Astrocyte (in vitro differentiated cells and primary cell): ENCODE data around the gene ZNF808.
"Not testable (repeated sequence)": the region's sequence is repeated elsewhere in the genome, so short reads cannot be mapped to it uniquely, and the experiment has no call there.

Source experiments
- CTCF ChIP-seq: IDR thresholded peaks from 2 replicates; pipeline ENCODE4 v1.5.1; 2011; ENCODE audit warnings: low read depth, mild to moderate bottlenecking, inconsistent platforms, low read length, moderate library complexity; ENCODE audit not compliant: insufficient read depth
- EZH2 ChIP-seq: IDR thresholded peaks from 2 replicates; pipeline ENCODE4 v1.6.1; 2012; ENCODE audit warnings: mild to moderate bottlenecking, low read length, inconsistent platforms; ENCODE audit not compliant: insufficient read depth

- TF ChIP-seq CTCF, EZH2: not testable (repeated sequence)
Measured at GRCh38 chr19:52519175-52519574, 8.3 kb upstream of the ZNF808 start.
